ENCODE data around the gene MGAT4A. TPM values are rescaled to one million over a fixed set of nuclear protein-coding genes. Genes with fewer than 3 reads are reported as not detected.
A peak's percentile ranks its signal among the peaks of the same experiment; 100 is the strongest.

MGAT4A gene
- total and polyA plus RNA-seq, 2 of the 13 experiments (the other 11 are each of a cell fraction or from before 2014, with no cell fraction given): 47.2 to 90.9 TPM

- TF ChIP-seq REPIN1 (CRISPR knock-in tag; IDR thresholded peaks at IDR 0.05; ENCODE audit: borderline replicate concordance, low read depth) (no peak), TBP (CRISPR knock-in tag; IDR thresholded peaks at IDR 0.05) (no peak), ZNF549 (CRISPR knock-in tag; IDR thresholded peaks at IDR 0.05) (no peak), GATAD2A (CRISPR knock-in tag; IDR thresholded peaks at IDR 0.05) (peak; percentile 94), MIER3 (CRISPR knock-in tag; IDR thresholded peaks at IDR 0.05; ENCODE audit: borderline replicate concordance) (peak; percentile 78; the same call in 1 of the 2 replicates), BCL6 (CRISPR knock-in tag; IDR thresholded peaks at IDR 0.05) (peak; percentile 98), ZNF317 (CRISPR knock-in tag; IDR thresholded peaks at IDR 0.05) (peak; percentile 70; the same call in 1 of the 2 replicates), ZMYM3 (CRISPR knock-in tag; IDR thresholded peaks at IDR 0.05) (peak; percentile 80), NCOA2 (CRISPR knock-in tag; IDR thresholded peaks at IDR 0.05) (peak; percentile 99), ELF4 (CRISPR knock-in tag; IDR thresholded peaks at IDR 0.05; ENCODE audit: borderline replicate concordance) (no peak), MEF2D (CRISPR knock-in tag; IDR thresholded peaks at IDR 0.05) (no peak), ZFP82 (CRISPR knock-in tag; IDR thresholded peaks at IDR 0.05; ENCODE audit: borderline replicate concordance) (no peak), HIC2 (CRISPR knock-in tag; IDR thresholded peaks at IDR 0.05; ENCODE audit: low read depth) (0 out of 2 replicates have a peak, but pooled peaks have one; percentile 23), FOXM1 (CRISPR knock-in tag; IDR thresholded peaks at IDR 0.05) (no peak), NRL (CRISPR knock-in tag; IDR thresholded peaks at IDR 0.05; ENCODE audit: borderline replicate concordance) (no peak), ZBTB34 (CRISPR knock-in tag; IDR thresholded peaks at IDR 0.05) (peak; percentile 93), SIX1 (CRISPR knock-in tag; IDR thresholded peaks at IDR 0.05; ENCODE audit: borderline replicate concordance) (peak; percentile 91; the same call in 1 of the 2 replicates), BCL3 (CRISPR knock-in tag; IDR thresholded peaks at IDR 0.05) (no peak), ZFP91 (CRISPR knock-in tag; IDR thresholded peaks at IDR 0.05; ENCODE audit: borderline replicate concordance) (no peak), SKI (IDR thresholded peaks at IDR 0.05; ENCODE audit: partially characterized antibody) (no peak), SUZ12 (IDR thresholded peaks at IDR 0.05; ENCODE audit: low read depth, low read length) (no peak), AKAP8 (CRISPR knock-in tag; IDR thresholded peaks at IDR 0.05) (peak; percentile 45; the same call in 1 of the 2 replicates), HINFP (CRISPR knock-in tag; IDR thresholded peaks at IDR 0.05; ENCODE audit: low read depth) (no peak)
Observed at GRCh38 chr2:98734823-98735260, 3.9 kb upstream of the MGAT4A start (continued).
